ENCODE data around the gene SCRN1. TPM values are rescaled to one million over a fixed set of nuclear protein-coding genes. Genes with fewer than 3 reads are reported as not detected.

SCRN1 gene
- total and polyA plus RNA-seq, 2 of the 4 experiments (the other 2 are of a cell fraction) = 57.1 to 124 TPM

DNA sequence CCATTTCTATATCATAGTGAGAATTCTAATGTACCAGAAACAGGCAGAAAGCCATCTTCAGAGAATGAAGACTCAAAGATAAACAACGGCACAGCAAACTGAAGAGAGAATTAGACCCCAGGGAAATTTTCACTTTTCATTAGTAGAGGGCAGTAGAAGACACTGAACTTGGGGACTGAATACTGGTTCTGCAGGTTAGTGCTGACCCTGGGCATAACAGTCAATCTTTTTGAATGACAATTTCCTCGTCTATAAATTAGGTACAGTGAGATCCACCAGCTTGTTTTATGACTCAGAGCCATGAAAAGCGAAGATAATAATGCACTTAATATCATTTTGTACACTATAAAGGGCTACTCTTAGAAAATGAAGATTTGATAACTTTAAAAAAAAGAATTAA, 23.2 kb upstream of the SCRN1 start:
- no peak overlapping the region for H4K91ac ChIP-seq (ENCODE audit: insufficient read depth, low read depth, low read length)
- H3K9me1 ChIP-seq (ENCODE audit: insufficient read depth, low read length) = no peaks in the 10 kb centered on the region
- 0 out of 2 replicates have a peak, but pooled peaks cover 8% of the 10 kb centered on the region for H3K36me3 ChIP-seq (ENCODE audit: control insufficient read depth, insufficient read depth, low read length)
- no peak overlapping the region for H3K9ac ChIP-seq (ENCODE audit: low read depth, low read length)
- H3K4me1 ChIP-seq (ENCODE audit: control insufficient read depth, insufficient read depth, low read length) = no peaks in the 10 kb centered on the region
- no peaks in the 10 kb centered on the region for H3K27me3 ChIP-seq (ENCODE audit: control insufficient read depth, insufficient read depth, low read length)
- no peak overlapping the region for H3K4ac ChIP-seq (ENCODE audit: low read depth, low read length)
- no peak overlapping the region for H4K5ac ChIP-seq (ENCODE audit: low read depth, low read length)
- no peak overlapping the region for H2BK20ac ChIP-seq (ENCODE audit: low read depth, low read length)
- no peaks in the 10 kb centered on the region for H3K9me3 ChIP-seq (ENCODE audit: control insufficient read depth, insufficient read depth, low read length)
- H3K18ac ChIP-seq (ENCODE audit: low read depth, low read length) = no peak overlapping the region
- no peak overlapping the region for H2AK9ac ChIP-seq (replicated peaks; ENCODE audit: low read depth, low read length, poor library complexity)
- dilution Hi-C loops (cut with HindIII; ENCODE audit: low sequenced_read_pairs, unreplicated experiment) (no loop called here), intact Hi-C loops (cut with micrococcal nuclease) (no loop called here), in situ Hi-C loops (cut with MboI; ENCODE audit: low sequenced_read_pairs) (no loop called here)
- ChIA-PET CTCF (interaction anchor here (0.6 kb wide), 1 partner anchor 46 kb away, joined by 4 read pairs; no protein-coding TSS in a partner anchor), POLR2A (ENCODE audit: unreplicated experiment) (no interaction called here)
- H3K79me1 ChIP-seq (ENCODE audit: low read depth in 1 of 2, low read length in 2 of 2) = peaks cover 0 to 4% of the 10 kb centered on the region in 2 experiments; a peak in 1 of 4 replicates
- H3K27ac ChIP-seq (ENCODE audit: insufficient read depth, low read length) = no peak overlapping the region
- no peak overlapping the region for H3K56ac ChIP-seq (ENCODE audit: extremely low read depth, insufficient read depth, low read length)
- no peaks in the 10 kb centered on the region for H4K20me1 ChIP-seq (ENCODE audit: insufficient read depth, low read length)
- no peak for TF ChIP-seq CHD1 (IDR thresholded peaks at IDR 0.05; ENCODE audit: low read depth, low read length)
- TF ChIP-seq CEBPB (IDR thresholded peaks at IDR 0.05; ENCODE audit: low read depth, low read length) = no peak
- TF ChIP-seq BHLHE40 (IDR thresholded peaks at IDR 0.05; ENCODE audit: low read depth, low read length) = no peak
- TF ChIP-seq FOS (IDR thresholded peaks at IDR 0.05; ENCODE audit: low read depth, low read length) = no peak
- no peak for TF ChIP-seq RAD21 (IDR thresholded peaks at IDR 0.05; ENCODE audit: low read length)
- TF ChIP-seq NFE2L2 (IDR thresholded peaks at IDR 0.05; ENCODE audit: low read depth, low read length) = no peak
- no peak for TF ChIP-seq RFX5 (IDR thresholded peaks at IDR 0.05; ENCODE audit: low read depth, low read length)
- TF ChIP-seq POLR2A (IDR thresholded peaks at IDR 0.05; ENCODE audit: low read depth, low read length) = no peak
- no peak for TF ChIP-seq SMC3 (IDR thresholded peaks at IDR 0.05; ENCODE audit: low read depth, low read length)
- no peak for DNase-seq
- BruUV-seq (replicated peaks) = no TSS peak
- no peak overlapping the region for H3K23ac ChIP-seq (ENCODE audit: low read depth, low read length)
- H2BK15ac ChIP-seq (ENCODE audit: low read depth, low read length) = no peak overlapping the region
- no peak overlapping the region for H2AK5ac ChIP-seq (ENCODE audit: low read depth, low read length)
- no peak for ATAC-seq (ENCODE audit: low read depth)
- WGBS, 2 experiments (ENCODE audit: extremely low coverage in 2 of 2, insufficient read length in 1 of 2) = no CpG with 5 or more reads among the region's 3 CpGs
- no peak overlapping the region for H2BK5ac ChIP-seq (ENCODE audit: low read depth, low read length, poor library complexity, severe bottlenecking)
- H2BK120ac ChIP-seq (ENCODE audit: low read depth, low read length) = no peak overlapping the region
- no peak overlapping the region for H4K8ac ChIP-seq (ENCODE audit: low read depth in 2 of 2, low read length in 2 of 2)
- no peak overlapping the region for H2AFZ ChIP-seq (replicated peaks; ENCODE audit: low read length, poor library complexity)
- H3K14ac ChIP-seq (replicated peaks; ENCODE audit: low read depth, low read length) = no peak overlapping the region
- no peak overlapping the region for H3K4me2 ChIP-seq (ENCODE audit: low read depth, low read length)
- H3K4me3 ChIP-seq (ENCODE audit: insufficient read depth, low read depth, low read length) = no peak overlapping the region

Measured in IMR-90 (cell line).